Inferior parietal cortex (tissue), 1 donor: Measurements from ENCODE around the gene YARS2.
"Not testable (repeated sequence)": the region's sequence is repeated elsewhere in the genome, so short reads cannot be mapped to it uniquely, and the experiment has no call there.

Experiments used
- DNase-seq: peaks from one replicate; pipeline ENCODE4 v3.0.0-alpha.2; 2016; ENCODE audit errors: extremely low spot score

YARS2 gene

GRCh38 chr12:32753605-32754004 lies 2.1 kb downstream of the YARS2 start:
- no peak for DNase-seq

- DNase-seq: no peak
These were observed 12.4 kb downstream of the YARS2 start for GRCh38 chr12:32743264-32743663.

- no peak for DNase-seq
These were observed 13.6 kb downstream of the YARS2 start for GRCh38 chr12:32742133-32742532.

DNA sequence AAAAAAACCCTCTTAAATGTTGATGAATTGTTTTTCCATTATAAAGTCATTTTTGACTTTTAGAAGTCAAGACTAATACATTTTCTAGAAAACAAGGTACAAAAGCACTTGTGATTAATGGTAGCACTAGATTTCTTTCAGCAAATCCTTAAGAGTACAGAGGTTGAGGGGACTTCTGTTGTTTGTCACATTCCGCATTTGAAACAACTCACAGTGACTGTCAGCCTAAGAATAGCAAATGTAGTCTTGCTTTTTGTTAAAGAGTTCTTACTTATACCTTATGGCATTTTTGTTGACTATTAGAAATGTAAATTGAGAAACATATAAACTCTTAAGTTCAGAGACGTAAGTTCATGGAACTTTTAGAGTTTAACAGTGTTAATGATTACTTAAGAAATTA lies 16.4 kb downstream of the YARS2 start:
- DNase-seq: no peak

- DNase-seq: no peak
These were observed 18.0 kb downstream of the YARS2 start for GRCh38 chr12:32737715-32738114.

DNA sequence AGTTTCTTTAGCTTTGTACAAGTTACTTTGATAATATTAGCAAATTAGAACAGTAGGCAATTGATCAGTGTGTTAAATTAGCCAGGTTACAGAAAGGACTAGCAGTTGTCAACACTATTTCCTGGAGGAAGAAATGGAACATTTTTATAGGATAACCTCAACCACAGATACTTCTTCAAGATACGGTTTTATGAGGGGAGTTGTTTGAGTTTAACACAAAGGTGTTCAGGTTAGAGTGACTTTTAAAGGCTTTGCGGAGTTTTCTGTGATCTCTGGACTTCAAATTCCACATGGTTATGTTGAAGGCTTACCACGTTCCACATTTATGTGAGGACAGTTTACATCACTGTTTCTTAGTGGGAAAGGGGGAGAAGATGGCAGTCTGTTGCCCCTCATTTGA lies 19.3 kb downstream of the YARS2 start:
- DNase-seq: no peak

DNA sequence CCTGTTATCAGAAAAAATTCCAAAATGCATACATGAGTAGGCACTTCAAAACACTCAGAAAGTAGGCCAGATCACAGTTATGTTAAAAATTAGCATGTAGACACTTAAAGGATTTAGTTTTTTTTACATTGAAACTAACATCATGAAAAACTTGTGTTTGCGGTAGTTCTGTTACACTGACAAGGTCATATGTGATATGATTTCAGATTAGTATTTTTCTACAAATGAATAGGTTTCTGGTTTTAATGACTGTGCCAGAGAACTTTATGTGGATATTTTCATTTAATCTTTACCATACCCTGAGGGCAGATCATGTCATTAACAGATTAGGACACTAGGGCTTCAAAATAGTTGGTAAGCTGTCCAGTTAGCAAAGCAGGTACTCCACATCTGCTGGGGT lies 20.7 kb downstream of the YARS2 start:
- no peak for DNase-seq

DNA sequence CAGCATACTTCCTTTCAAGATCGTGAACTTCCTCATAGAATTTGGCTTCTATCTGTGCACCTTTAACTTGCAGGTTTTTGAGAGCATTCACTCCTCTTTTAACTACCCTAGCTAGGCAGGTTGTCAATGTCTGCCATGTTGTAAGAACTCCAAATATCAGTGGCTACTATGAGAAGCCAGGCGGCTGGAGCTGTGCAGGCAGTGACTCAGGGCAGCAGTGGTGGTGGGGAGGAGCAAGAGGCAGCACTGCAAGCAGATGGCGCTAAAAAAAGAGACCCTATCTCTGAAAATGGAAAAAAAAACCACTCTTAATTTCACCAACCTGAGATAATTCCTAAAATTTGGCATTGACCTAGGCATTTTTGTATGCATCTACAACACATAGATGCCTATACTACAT lies 28.5 kb downstream of the YARS2 start:
- no peak for DNase-seq

DNA sequence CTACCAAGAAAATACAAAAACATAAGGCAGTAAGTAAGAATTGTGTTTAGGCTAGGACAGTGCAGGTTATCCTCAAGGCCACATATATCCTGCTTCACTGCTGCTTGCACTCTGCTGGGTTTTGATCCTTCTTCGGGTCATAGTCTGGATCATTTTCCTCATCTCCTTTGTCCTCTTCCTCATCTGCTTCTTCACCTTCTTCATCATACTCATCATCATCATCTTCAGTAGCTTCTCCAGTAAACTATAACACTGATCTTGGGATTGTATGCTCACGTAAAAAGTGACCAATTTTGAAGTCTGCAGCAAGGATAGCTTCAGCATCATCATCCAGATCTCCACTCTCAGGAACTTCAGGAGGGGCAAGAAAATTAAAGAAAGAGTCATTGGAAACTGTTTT lies 29.4 kb downstream of the YARS2 start:
- DNase-seq: no peak

DNA sequence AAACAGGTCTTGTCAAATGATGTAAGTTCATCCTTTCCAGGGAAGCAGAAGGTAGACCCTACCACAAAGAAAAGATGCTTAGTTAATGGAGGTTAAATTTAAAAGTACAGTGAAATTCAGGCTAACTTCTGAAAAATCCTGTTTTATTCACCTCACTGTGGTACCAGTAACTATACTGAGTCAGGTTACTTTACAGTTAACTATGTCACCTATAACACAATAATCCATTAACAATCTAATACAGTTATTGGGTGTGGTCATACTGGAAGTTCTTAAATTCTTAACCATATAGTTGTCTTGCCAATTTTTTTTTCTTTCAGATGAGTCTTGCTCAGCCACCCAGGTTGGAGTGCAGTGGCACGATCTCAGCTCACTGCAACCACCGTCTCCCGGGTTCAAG lies 30.4 kb downstream of the YARS2 start:
- not testable (repeated sequence) for DNase-seq

- DNase-seq: no peak
These were observed 36.8 kb downstream of the YARS2 start for GRCh38 chr12:32718926-32719325.

DNA sequence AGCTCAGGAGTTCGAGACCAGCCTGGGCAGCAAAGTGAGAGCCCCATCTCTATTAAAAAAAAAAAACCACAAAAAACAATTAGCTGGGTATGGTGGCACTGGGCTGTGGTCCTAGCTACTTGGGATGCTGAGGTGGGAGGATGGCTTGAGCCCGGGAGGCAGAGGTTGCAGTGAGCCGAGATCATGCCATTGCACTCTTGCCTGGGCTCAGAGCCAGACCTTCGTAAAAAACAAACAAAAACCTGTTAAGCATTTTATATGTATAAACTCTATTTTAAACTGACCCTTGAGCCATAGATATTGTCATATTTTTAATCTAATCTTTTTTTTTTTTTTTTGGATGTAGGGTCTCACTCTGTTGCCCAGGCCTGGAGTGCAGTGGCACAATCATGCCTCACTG lies 40.9 kb downstream of the YARS2 start:
- DNase-seq: no peak

DNA sequence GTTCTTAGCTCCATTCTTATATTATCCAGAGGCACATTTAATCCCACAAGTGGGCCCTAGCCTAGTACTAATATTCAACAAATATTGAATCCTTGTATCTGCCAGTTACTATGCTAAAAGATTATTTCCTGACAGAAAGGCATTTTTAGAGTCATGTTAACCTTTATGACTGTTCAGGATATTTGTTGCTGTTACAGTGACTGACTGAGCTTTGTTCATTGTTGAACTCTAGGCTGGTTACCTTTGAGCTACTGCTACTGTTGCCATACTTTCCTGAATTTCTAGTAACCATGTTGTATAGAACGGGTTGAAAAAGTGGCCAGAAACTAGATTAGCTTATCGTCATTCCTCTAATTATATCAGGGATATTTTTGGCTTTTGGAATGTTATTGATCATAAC lies 46.8 kb downstream of the YARS2 start:
- no peak for DNase-seq

- DNase-seq: no peak
These were observed 49.2 kb downstream of the YARS2 start for GRCh38 chr12:32706335-32707024.

DNA sequence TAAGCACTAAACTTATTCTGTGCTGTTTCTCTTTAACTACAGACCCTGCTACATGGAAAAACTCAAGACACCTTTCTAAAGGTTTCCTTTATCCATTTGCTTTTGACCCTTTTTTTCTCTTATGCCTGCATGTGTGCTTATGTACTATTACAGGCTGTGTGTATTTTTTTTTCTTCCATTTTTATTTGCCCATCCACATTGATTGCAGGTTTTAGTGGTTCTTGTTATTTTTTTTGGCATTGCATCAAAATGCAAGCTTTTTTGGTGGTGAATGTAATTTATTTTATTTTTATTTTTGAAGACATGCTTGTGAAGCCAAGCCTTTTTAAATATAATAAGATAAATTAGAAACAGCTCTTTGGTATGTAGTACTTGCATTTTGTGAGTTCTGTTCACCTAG lies 49.9 kb downstream of the YARS2 start:
- no peak for DNase-seq

GRCh38 chr12:32702946-32703345 lies 52.8 kb downstream of the YARS2 start:
- DNase-seq: no peak

DNA sequence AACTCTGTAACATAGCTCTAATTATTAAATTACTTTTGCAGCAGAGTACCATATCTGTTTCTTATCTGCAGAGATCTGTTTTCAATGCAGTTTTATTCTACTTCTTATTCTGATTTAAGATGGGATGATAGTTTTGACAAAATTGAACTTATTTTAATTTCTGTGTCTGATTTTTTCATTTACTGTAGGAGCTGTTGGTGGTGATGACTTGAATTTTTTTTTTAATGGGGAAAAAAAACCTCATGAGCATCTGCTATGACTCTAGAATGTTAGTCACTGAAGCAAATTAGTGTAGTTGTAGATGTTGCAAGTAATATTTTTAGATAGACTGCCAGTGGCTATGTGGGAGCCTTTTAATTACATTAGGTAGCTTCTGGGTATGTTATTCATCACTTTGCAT lies 53.2 kb downstream of the YARS2 start:
- no peak for DNase-seq

GRCh38 chr12:32699437-32699836 lies 56.3 kb downstream of the YARS2 start:
- not testable (repeated sequence) for DNase-seq

- no peak for DNase-seq
These were observed 57.4 kb downstream of the YARS2 start for GRCh38 chr12:32698285-32698684.

GRCh38 chr12:32697445-32697844 lies 58.3 kb downstream of the YARS2 start:
- DNase-seq: no peak
